IMR-90 (cell line): Measurements from ENCODE around the gene SP2. TPM values are rescaled to one million over a fixed set of nuclear protein-coding genes. Genes with fewer than 3 reads are reported as not detected.

ENCODE experiments used
- ATAC-seq: fragments of 200-7000 bp; cut with Tn5 transposase; 2 replicates; pipeline ENCODE4 v1.9.1; 2020; ENCODE audit warnings: low read depth, mild to moderate bottlenecking, moderate library complexity
- BruUV-seq: library from RNA; stranded (reverse); fragments of 400-500 nt; replicated peaks from 2 replicates; lab custom pipeline; 2021; lab: Mats Ljungman, UMichigan
- CTCF ChIA-PET: fragments of 300-600 bp; formaldehyde crosslinking; extraction: SDS; loops from one replicate; lab custom pipeline; 2021; ENCODE audit warnings: antibody characterized with exemption; lab: Yijun Ruan, JAX
- POLR2A ChIA-PET: fragments of 300-600 bp; sonication (Branson Sonifier 250); formaldehyde crosslinking; loops from one replicate; lab custom pipeline; 2022; ENCODE audit warnings: antibody characterized with exemption; ENCODE audit not compliant: unreplicated experiment; lab: Charles Lee
- DNase-seq: peaks from one replicate; pipeline ENCODE4 v3.0.0; 2013
- H2AFZ ChIP-seq: replicated peaks from 2 replicates; pipeline ENCODE3; 2013; ENCODE audit warnings: low read length, mild to moderate bottlenecking; ENCODE audit not compliant: poor library complexity
- H2AK5ac ChIP-seq: 2 replicates; pipeline ENCODE4 v1.6.1; 2013; ENCODE audit warnings: low read depth, low read length, inconsistent platforms
- H2AK9ac ChIP-seq: replicated peaks from 2 replicates; pipeline ENCODE3; 2013; ENCODE audit warnings: mild to moderate bottlenecking, low read depth, low read length, moderate library complexity; ENCODE audit not compliant: poor library complexity
- H2BK120ac ChIP-seq: 2 replicates; pipeline ENCODE4 v1.6.1; 2013; ENCODE audit warnings: low read depth, low read length, inconsistent platforms
- H2BK15ac ChIP-seq: 3 replicates; pipeline ENCODE4 v1.6.1; 2013; ENCODE audit warnings: low read depth, low read length, inconsistent platforms
- H2BK20ac ChIP-seq: 2 replicates; pipeline ENCODE4 v1.6.1; 2013; ENCODE audit warnings: low read depth, mild to moderate bottlenecking, inconsistent platforms, low read length, moderate library complexity
- H2BK5ac ChIP-seq: 2 replicates; pipeline ENCODE4 v1.6.1; 2013; ENCODE audit warnings: mild to moderate bottlenecking, low read depth, low read length, inconsistent platforms; ENCODE audit not compliant: poor library complexity, severe bottlenecking
- H3K14ac ChIP-seq: replicated peaks from 2 replicates; pipeline ENCODE4 v1.6.1; 2013; ENCODE audit warnings: low read depth, low read length, inconsistent platforms
- H3K18ac ChIP-seq: 2 replicates; pipeline ENCODE4 v1.6.1; 2013; ENCODE audit warnings: low read depth, low read length, control low read depth
- H3K23ac ChIP-seq: 2 replicates; pipeline ENCODE4 v1.6.1; 2013; ENCODE audit warnings: low read depth, low read length, inconsistent platforms
- H3K27ac ChIP-seq: 2 replicates; pipeline ENCODE4 v1.5.1; 2013; ENCODE audit warnings: mild to moderate bottlenecking, control low read depth, low read length; ENCODE audit not compliant: insufficient read depth
- H3K27me3 ChIP-seq: 2 replicates; pipeline ENCODE4 v1.6.1; 2013; ENCODE audit warnings: low read length; ENCODE audit not compliant: control insufficient read depth, insufficient read depth
- H3K36me3 ChIP-seq: 2 replicates; pipeline ENCODE4 v1.6.1; 2013; ENCODE audit warnings: low read length, mixed read lengths; ENCODE audit not compliant: control insufficient read depth, insufficient read depth
- H3K4ac ChIP-seq: 2 replicates; pipeline ENCODE4 v1.6.1; 2013; ENCODE audit warnings: low read depth, low read length, inconsistent platforms
- H3K4me1 ChIP-seq: 2 replicates; pipeline ENCODE4 v1.6.1; 2013; ENCODE audit warnings: low read length, mixed read lengths; ENCODE audit not compliant: control insufficient read depth, insufficient read depth
- H3K4me2 ChIP-seq: 2 replicates; pipeline ENCODE4 v1.6.1; 2013; ENCODE audit warnings: low read depth, mild to moderate bottlenecking, control low read depth, low read length, moderate library complexity
- H3K4me3 ChIP-seq: 2 replicates; pipeline ENCODE4 v1.5.1; 2013; ENCODE audit warnings: low read depth, mild to moderate bottlenecking, control low read depth, low read length, moderate library complexity; ENCODE audit not compliant: insufficient read depth
- H3K56ac ChIP-seq: 2 replicates; pipeline ENCODE4 v1.6.1; 2013; ENCODE audit warnings: low read length, inconsistent platforms; ENCODE audit not compliant: insufficient read depth; ENCODE audit errors: extremely low read depth
- H3K79me1 ChIP-seq, 2 experiments: 2 replicates each; pipeline ENCODE4 v1.6.1; 2013; ENCODE audit warnings: low read length in 2 of 2, inconsistent platforms in 1 of 2, low read depth in 1 of 2
- H3K9ac ChIP-seq: 2 replicates; pipeline ENCODE4 v1.6.1; 2013; ENCODE audit warnings: low read depth, low read length, control low read depth
- H3K9me1 ChIP-seq: 2 replicates; pipeline ENCODE4 v1.6.1; 2013; ENCODE audit warnings: low read length, inconsistent platforms; ENCODE audit not compliant: insufficient read depth
- H3K9me3 ChIP-seq: 2 replicates; pipeline ENCODE4 v1.6.1; 2013; ENCODE audit warnings: low read length; ENCODE audit not compliant: control insufficient read depth, insufficient read depth
- H4K20me1 ChIP-seq: 2 replicates; pipeline ENCODE4 v1.6.1; 2013; ENCODE audit warnings: low read length, inconsistent platforms; ENCODE audit not compliant: insufficient read depth
- H4K5ac ChIP-seq: 2 replicates; pipeline ENCODE4 v1.6.1; 2013; ENCODE audit warnings: mild to moderate bottlenecking, low read depth, low read length, control low read depth
- H4K8ac ChIP-seq, 2 experiments: 2 replicates each; pipeline ENCODE4 v1.6.1; 2013; ENCODE audit warnings: low read depth in 2 of 2, low read length in 2 of 2, control low read depth in 1 of 2, inconsistent platforms in 1 of 2
- H4K91ac ChIP-seq: 2 replicates; pipeline ENCODE4 v1.6.1; 2013; ENCODE audit warnings: low read depth, low read length, inconsistent platforms; ENCODE audit not compliant: insufficient read depth
- BHLHE40 ChIP-seq: fragments of 150-350 bp; IDR thresholded peaks from 2 replicates; pipeline ENCODE4 v1.6.1; 2016; ENCODE audit warnings: mild to moderate bottlenecking, low read depth, low read length
- CEBPB ChIP-seq: IDR thresholded peaks from 2 replicates; pipeline ENCODE4 v1.6.1; 2012; ENCODE audit warnings: low read depth, low read length, improper control_type of control experiment
- FOS ChIP-seq: fragments of 150-350 bp; IDR thresholded peaks from 2 replicates; pipeline ENCODE4 v1.6.1; 2016; ENCODE audit warnings: low read depth, low read length
- NFE2L2 ChIP-seq: fragments of 150-350 bp; IDR thresholded peaks from 2 replicates; pipeline ENCODE4 v1.6.1; 2016; ENCODE audit warnings: low read depth, mild to moderate bottlenecking, low read length
- POLR2A ChIP-seq: IDR thresholded peaks from 2 replicates; pipeline ENCODE4 v1.6.1; 2012; ENCODE audit warnings: mild to moderate bottlenecking, low read depth, low read length
- RAD21 ChIP-seq: IDR thresholded peaks from 2 replicates; pipeline ENCODE4 v1.6.1; 2012; ENCODE audit warnings: low read length, improper control_type of control experiment
- RCOR1 ChIP-seq: IDR thresholded peaks from 2 replicates; pipeline ENCODE4 v1.6.1; 2012; ENCODE audit warnings: mild to moderate bottlenecking, low read length, improper control_type of control experiment; ENCODE audit not compliant: insufficient replicate concordance
- SMC3 ChIP-seq: fragments of 150-350 bp; IDR thresholded peaks from 2 replicates; pipeline ENCODE4 v1.6.1; 2016; ENCODE audit warnings: low read depth, mild to moderate bottlenecking, antibody characterized with exemption, low read length, moderate library complexity
- WGBS, 2 experiments: methylation state at CpG; one replicate each; pipeline versions ENCODE4 v1.1.5 to v1.1.7; 2013; ENCODE audit warnings: missing lambda C conversion rate in 2 of 2; ENCODE audit not compliant: insufficient read length in 1 of 2; ENCODE audit errors: extremely low coverage in 2 of 2; 5-methylcytosine and 5-hydroxymethylcytosine counted together
- dilution Hi-C: fragments of 300-500 bp; cut with HindIII; formaldehyde crosslinking; loops from one replicate; pipeline ENCODE4 v1.14.3; 2018; ENCODE audit warnings: low sequenced_read_pairs; ENCODE audit not compliant: unreplicated experiment
- in situ Hi-C: fragments of 300-500 bp; cut with MboI; formaldehyde crosslinking; loops from 3 replicates; pipeline ENCODE4 v1.14.3; 2019; ENCODE audit warnings: low sequenced_read_pairs, inconsistent platforms, mixed read lengths
- intact Hi-C: fragments of 100-400 bp; cut with micrococcal nuclease; formaldehyde crosslinking; loops from 2 replicates; pipeline ENCODE4 v1.10.0; 2022
- polyA plus RNA-seq, 3 experiments: library from polyadenylated mRNA; depleted of rRNA; stranded (reverse); fragments of >200 nt; gene quantifications; 2 replicates each; pipeline ENCODE4 v1.2.3, GENCODE V29; 2012; ENCODE audit warnings: low replicate concordance in 1 of 3
- total RNA-seq: library from RNA; depleted of rRNA; stranded (reverse); fragments of >200 nt; gene quantifications from 2 replicates; pipeline ENCODE4 v1.2.3, GENCODE V29; 2012
- TF ChIP-seq, protein P1 (sequence below): conservative IDR thresholded peaks from 2 replicates; pipeline ENCODE4 v1.5.1; 2012; ENCODE audit warnings: mild to moderate bottlenecking, low read depth, low read length, improper control_type of control experiment

The SP2 gene
- total and polyA plus RNA-seq, 2 of the 4 experiments (the other 2 are of a cell fraction) = 0.72 to 13.8 TPM

DNA sequence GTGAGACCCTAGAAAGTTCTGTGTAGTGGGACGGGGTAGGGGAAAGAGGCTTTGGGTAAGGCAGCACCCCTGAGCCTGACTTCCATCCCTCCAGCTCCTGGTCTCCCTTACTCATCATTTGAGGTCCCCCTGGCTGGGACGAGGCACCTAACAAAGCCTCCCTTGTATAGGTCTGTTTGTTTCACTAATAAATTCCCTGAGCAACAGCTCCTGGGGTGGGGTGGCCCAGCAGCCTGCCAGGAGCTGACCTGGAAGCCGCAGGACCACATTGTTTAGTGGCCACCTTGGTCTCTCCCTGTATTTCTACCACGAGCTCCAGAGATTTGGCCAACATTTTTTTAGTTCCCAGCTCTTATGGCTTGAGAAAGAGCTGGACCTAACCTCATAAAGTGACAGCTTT, 54.4 kb downstream of the SP2 start:
- H3K27ac ChIP-seq = no peak overlapping the region
- H4K91ac ChIP-seq = no peak overlapping the region
- H3K56ac ChIP-seq = no peak overlapping the region
- ChIA-PET POLR2A (no interaction called here), CTCF (interaction anchor here (0.6 to 3.3 kb wide), 4 partner anchors 20 to 428 kb away, joined by 3 to 23 read pairs (median 9); partner anchors contain the start of genes CDK5RAP3 and SP2)
- no peak overlapping the region for H3K23ac ChIP-seq
- no peak overlapping the region for H4K8ac ChIP-seq
- no TSS peak for BruUV-seq
- no CpG with 5 or more reads among the region's 4 CpGs for WGBS, 2 experiments
- no peak overlapping the region for H2AFZ ChIP-seq
- dilution Hi-C loops (no loop called here), in situ Hi-C loops (no loop called here), intact Hi-C loops (no loop called here)
- peaks cover 0 to 5% of the 10 kb centered on the region in 2 experiments; a peak in 1 of 4 replicates for H3K79me1 ChIP-seq
- H2BK20ac ChIP-seq = no peak overlapping the region
- no peak overlapping the region for H2BK120ac ChIP-seq
- no peak overlapping the region for H3K14ac ChIP-seq
- no peak overlapping the region for H4K5ac ChIP-seq
- H3K9me3 ChIP-seq = no peaks in the 10 kb centered on the region
- H2AK5ac ChIP-seq = no peak overlapping the region
- H3K4me3 ChIP-seq = no peak overlapping the region
- peaks cover 2% of the 10 kb centered on the region; the same call in 1 of the 2 replicates for H4K20me1 ChIP-seq
- H3K4me2 ChIP-seq = no peak overlapping the region
- H2AK9ac ChIP-seq = no peak overlapping the region
- no peak overlapping the region for H3K4ac ChIP-seq
- no peak overlapping the region for H3K9ac ChIP-seq
- H3K9me1 ChIP-seq = no peaks in the 10 kb centered on the region
- TF ChIP-seq SMC3 = no peak
- TF ChIP-seq, protein P1, sequence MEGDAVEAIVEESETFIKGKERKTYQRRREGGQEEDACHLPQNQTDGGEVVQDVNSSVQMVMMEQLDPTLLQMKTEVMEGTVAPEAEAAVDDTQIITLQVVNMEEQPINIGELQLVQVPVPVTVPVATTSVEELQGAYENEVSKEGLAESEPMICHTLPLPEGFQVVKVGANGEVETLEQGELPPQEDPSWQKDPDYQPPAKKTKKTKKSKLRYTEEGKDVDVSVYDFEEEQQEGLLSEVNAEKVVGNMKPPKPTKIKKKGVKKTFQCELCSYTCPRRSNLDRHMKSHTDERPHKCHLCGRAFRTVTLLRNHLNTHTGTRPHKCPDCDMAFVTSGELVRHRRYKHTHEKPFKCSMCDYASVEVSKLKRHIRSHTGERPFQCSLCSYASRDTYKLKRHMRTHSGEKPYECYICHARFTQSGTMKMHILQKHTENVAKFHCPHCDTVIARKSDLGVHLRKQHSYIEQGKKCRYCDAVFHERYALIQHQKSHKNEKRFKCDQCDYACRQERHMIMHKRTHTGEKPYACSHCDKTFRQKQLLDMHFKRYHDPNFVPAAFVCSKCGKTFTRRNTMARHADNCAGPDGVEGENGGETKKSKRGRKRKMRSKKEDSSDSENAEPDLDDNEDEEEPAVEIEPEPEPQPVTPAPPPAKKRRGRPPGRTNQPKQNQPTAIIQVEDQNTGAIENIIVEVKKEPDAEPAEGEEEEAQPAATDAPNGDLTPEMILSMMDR = no peak
- TF ChIP-seq CEBPB = no peak
- no peak for TF ChIP-seq POLR2A
- no peak for TF ChIP-seq RAD21
- TF ChIP-seq RCOR1 = no peak
- no peak for TF ChIP-seq FOS
- TF ChIP-seq NFE2L2 = no peak
- no peak for TF ChIP-seq BHLHE40
- H3K18ac ChIP-seq = no peak overlapping the region
- peaks cover 3% of the 10 kb centered on the region for H3K4me1 ChIP-seq
- H2BK5ac ChIP-seq = no peak overlapping the region
- no peak for ATAC-seq
- H3K36me3 ChIP-seq = 0 out of 2 replicates have a peak, but pooled peaks cover 2% of the 10 kb centered on the region
- H3K27me3 ChIP-seq = no peaks in the 10 kb centered on the region
- DNase-seq = no peak
- H2BK15ac ChIP-seq = no peak overlapping the region
